ACC112 (cell line): ENCODE measurements around the gene LRRC3.

Source experiments
- H2AFZ ChIP-seq: fragments of 200-600 bp; sonication (generic); one replicate; pipeline ENCODE4 v1.6.0; 2017; ENCODE audit warnings: antibody characterized with exemption, low read length; ENCODE audit not compliant: unreplicated experiment
- H3K27ac ChIP-seq: fragments of 200-600 bp; sonication (generic); 2 replicates; pipeline ENCODE4 v1.5.1; 2014; ENCODE audit warnings: low read depth, mild to moderate bottlenecking, antibody characterized with exemption, low read length, moderate library complexity
- H3K27me3 ChIP-seq: fragments of 200-600 bp; sonication (generic); 2 replicates; pipeline ENCODE4 v1.6.1; 2014; ENCODE audit warnings: mild to moderate bottlenecking, antibody characterized with exemption, low read length, moderate library complexity, mixed read lengths; ENCODE audit not compliant: insufficient read depth
- H3K36me3 ChIP-seq: fragments of 200-600 bp; sonication (generic); 2 replicates; pipeline ENCODE4 v1.6.1; 2016; ENCODE audit warnings: mild to moderate bottlenecking, antibody characterized with exemption, low read length, moderate library complexity, mixed read lengths; ENCODE audit not compliant: insufficient read depth
- H3K4me1 ChIP-seq: fragments of 200-600 bp; sonication (generic); one replicate; pipeline ENCODE4 v1.6.1; 2016; ENCODE audit warnings: low read length, mixed read lengths; ENCODE audit not compliant: insufficient read depth, unreplicated experiment, control insufficient read depth
- H3K4me3 ChIP-seq: fragments of 200-600 bp; sonication (generic); 2 replicates; pipeline ENCODE4 v1.5.1; 2014; ENCODE audit warnings: mild to moderate bottlenecking, low read depth, low read length
- H3K79me2 ChIP-seq: fragments of 200-600 bp; sonication (generic); one replicate; pipeline ENCODE4 v1.6.0; 2016; ENCODE audit warnings: low read length; ENCODE audit not compliant: control insufficient read depth, unreplicated experiment, insufficient read depth

Gene LRRC3

GRCh38 chr21:44483288-44484237 lies 28.3 kb downstream of the LRRC3 start:
- no peaks in the 10 kb centered on the region for H3K36me3 ChIP-seq
- peaks cover 7% of the 10 kb centered on the region; the same call in 1 of the 2 replicates for H3K27me3 ChIP-seq
- no peaks in the 10 kb centered on the region for H3K4me1 ChIP-seq
- no peaks in the 10 kb centered on the region for H3K79me2 ChIP-seq
- H2AFZ ChIP-seq: no peak overlapping the region
- H3K4me3 ChIP-seq: no peak overlapping the region
- no peak overlapping the region for H3K27ac ChIP-seq

DNA sequence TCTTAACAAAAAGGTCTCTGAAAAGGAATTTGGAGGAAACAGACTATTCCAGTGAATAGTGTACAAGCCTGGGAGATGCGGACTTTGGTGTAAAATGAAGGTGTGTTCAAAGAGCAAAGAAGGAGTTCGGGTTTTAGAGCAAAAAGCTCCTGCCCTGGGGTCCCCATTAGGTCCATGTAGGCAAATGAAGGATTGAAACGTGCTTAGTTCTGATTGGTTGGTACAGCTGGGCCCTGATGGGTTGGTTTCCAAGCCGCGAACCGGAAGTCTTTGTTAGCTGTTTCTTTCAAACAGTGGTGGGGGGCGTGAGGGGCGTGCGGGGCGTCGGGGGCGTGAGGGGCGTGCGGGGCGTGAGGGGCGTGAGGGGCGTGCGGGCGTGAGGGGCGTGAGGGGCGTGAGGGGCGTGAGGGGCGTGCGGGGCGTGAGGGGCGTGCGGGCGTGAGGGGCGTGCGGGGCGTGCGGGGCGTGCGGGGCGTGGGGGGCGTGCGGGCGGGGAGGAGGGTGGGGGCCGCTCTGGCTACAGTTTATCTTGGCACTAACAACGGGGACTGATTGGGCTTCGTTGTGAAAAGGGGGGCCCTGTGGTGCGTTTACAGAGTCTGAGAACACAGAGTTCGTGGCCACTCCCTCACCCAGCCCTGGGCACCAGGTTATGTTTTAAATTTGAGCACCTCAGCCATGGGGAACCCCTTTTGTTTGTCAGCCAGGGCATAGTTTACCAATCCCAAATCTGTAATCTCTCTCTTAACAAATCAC lies 29.4 kb downstream of the LRRC3 start:
- Histone ChIP-seq H3K79me2 (no peaks in the 10 kb centered on the region), H3K27ac (no peak overlapping the region), H3K36me3 (no peaks in the 10 kb centered on the region), H3K27me3 (peaks cover 7% of the 10 kb centered on the region; the same call in 1 of the 2 replicates), H3K4me3 (no peak overlapping the region), H2AFZ (no peak overlapping the region), H3K4me1 (no peaks in the 10 kb centered on the region)

DNA sequence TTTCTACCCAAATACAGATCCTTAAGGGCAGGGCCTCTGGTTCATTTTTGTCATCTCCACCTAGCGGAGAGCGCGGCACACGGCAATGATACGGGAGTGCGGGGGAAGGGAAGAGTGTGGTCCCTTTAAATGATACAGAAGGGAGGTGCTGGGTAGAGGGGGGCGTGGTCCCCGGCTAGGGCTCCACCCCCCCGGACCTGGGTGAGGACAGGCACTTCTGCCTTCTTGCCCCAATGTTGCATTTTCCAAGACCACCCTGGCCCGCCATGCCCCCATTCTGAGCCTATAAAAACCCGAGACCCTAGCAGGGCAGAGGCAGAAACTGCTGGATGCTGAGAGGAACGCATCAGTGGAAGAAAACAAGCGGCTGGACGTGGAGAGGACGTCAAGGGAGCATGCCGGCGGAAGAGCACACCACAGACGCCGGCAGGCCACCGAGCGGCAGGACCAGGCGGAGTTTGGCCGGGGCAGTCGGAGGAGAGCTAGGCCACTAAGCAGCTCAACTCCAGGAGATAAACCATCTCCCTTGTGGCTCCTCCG lies 30.0 kb downstream of the LRRC3 start:
- Histone ChIP-seq H3K27ac (no peak overlapping the region), H3K79me2 (no peaks in the 10 kb centered on the region), H3K4me1 (no peaks in the 10 kb centered on the region), H3K27me3 (peaks cover 7% of the 10 kb centered on the region; the same call in 1 of the 2 replicates), H3K4me3 (peak overlapping the region; percentile 68), H3K36me3 (no peaks in the 10 kb centered on the region), H2AFZ (no peak overlapping the region)

DNA sequence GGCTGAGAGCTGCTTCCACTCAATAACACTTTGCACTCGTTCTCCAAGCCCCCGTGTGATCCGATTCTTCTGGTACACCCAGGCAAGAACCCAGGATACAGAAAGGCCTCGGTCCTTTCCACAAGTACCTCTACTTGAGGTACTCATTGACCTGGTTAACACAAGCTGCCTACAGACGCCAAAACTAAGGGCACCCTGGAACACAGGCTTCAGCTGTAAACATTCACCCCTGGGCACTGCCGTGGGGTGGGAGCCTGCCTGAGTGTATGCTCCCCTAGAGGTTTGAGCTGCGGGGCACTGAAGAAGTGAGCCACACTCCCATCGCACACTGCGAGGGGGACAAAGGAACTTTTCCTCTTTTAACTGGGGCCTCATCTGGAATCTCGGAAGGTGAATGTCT lies 30.5 kb downstream of the LRRC3 start:
- Histone ChIP-seq H2AFZ (no peak overlapping the region), H3K4me1 (no peaks in the 10 kb centered on the region), H3K27me3 (peaks cover 7% of the 10 kb centered on the region; the same call in 1 of the 2 replicates), H3K36me3 (no peaks in the 10 kb centered on the region), H3K79me2 (no peaks in the 10 kb centered on the region), H3K27ac (no peak overlapping the region), H3K4me3 (peak overlapping the region; percentile 68)

DNA sequence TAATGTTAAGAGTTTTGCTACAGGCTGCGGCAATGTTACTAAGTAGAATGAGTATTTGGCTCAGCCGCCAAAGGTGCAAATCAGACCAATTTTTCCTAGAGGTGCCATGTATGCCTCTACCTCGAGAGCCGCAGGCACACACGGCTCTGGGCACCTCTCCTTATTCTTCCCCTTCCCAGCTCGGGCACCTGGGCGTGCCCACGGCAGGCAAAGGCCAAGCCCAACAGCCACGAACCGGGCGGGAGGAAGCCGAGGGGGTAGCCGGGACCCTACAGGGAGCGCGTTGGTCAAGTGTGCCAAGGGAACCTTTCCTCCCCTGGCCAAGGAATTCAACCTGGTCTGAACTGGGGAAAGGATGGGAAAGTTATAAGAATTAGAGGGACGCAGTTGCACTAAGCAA lies 31.0 kb downstream of the LRRC3 start:
- H3K27me3 ChIP-seq: peaks cover 7% of the 10 kb centered on the region; the same call in 1 of the 2 replicates
- H3K79me2 ChIP-seq: no peaks in the 10 kb centered on the region
- H2AFZ ChIP-seq: no peak overlapping the region
- H3K4me1 ChIP-seq: no peaks in the 10 kb centered on the region
- H3K4me3 ChIP-seq: no peak overlapping the region
- H3K27ac ChIP-seq: no peak overlapping the region
- H3K36me3 ChIP-seq: no peaks in the 10 kb centered on the region

DNA sequence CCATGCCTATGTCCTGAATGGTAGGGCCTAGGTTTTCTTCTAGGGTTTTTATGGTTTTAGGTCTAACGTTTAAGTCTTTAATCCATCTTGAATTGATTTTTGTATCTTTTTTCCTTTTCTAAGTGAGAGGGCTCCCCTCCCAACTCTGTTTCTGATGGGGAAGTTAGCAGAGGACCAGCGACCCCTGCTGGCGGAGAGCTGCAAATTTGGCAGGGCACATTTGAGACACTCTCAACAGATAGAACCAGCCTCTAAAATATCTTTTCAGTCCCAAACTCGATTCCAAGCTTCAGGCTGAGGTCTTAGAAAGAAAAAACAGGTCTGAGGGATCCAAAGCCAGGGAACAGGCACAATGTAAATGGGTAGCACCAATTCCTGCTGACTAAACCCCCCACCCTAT lies 32.5 kb downstream of the LRRC3 start:
- no peak overlapping the region for H2AFZ ChIP-seq
- no peak overlapping the region for H3K4me3 ChIP-seq

DNA sequence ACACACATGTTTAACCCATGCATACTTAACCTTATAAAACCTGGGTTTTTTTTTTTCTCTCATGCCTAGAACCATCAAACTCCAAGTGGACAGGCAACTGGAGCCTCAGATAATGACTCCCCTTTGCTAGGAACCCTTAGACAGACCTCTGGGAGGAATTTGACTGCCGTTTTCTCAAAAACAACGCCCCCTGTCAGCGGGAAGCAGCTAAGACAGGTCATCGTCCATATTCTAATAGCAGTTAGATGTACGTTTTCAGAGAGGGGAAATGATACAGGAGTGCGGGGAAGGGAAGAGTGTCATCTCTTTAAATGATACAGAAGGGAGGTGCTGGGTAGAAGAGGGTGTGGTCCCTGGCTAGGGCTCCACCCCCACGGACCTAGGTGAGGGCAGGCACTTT lies 34.7 kb downstream of the LRRC3 start:
- Histone ChIP-seq H3K4me3 (no peak overlapping the region), H3K27me3 (peaks cover under 1% of the 10 kb centered on the region; the same call in 1 of the 2 replicates), H2AFZ (no peak overlapping the region), H3K79me2 (no peaks in the 10 kb centered on the region), H3K4me1 (no peaks in the 10 kb centered on the region), H3K36me3 (no peaks in the 10 kb centered on the region), H3K27ac (no peak overlapping the region)

More for the DNA sequence above, 32.5 kb downstream of the LRRC3 start:
- no peaks in the 10 kb centered on the region for H3K4me1 ChIP-seq
- no peaks in the 10 kb centered on the region for H3K79me2 ChIP-seq
- H3K27ac ChIP-seq: no peak overlapping the region
- no peaks in the 10 kb centered on the region for H3K36me3 ChIP-seq
- peaks cover 7% of the 10 kb centered on the region; the same call in 1 of the 2 replicates for H3K27me3 ChIP-seq

- H3K27ac ChIP-seq: no peak overlapping the region
- H3K27me3 ChIP-seq: peaks cover 5% of the 10 kb centered on the region; the same call in 1 of the 2 replicates
Observed at GRCh38 chr21:44490405-44490804, 35.1 kb downstream of the LRRC3 start.

GRCh38 chr21:44490816-44491215 lies 35.5 kb downstream of the LRRC3 start:
- H3K27ac ChIP-seq: no peak overlapping the region
- no peaks in the 10 kb centered on the region for H3K36me3 ChIP-seq
- H3K4me1 ChIP-seq: no peaks in the 10 kb centered on the region
- no peak overlapping the region for H3K4me3 ChIP-seq
- no peak overlapping the region for H2AFZ ChIP-seq
- no peaks in the 10 kb centered on the region for H3K79me2 ChIP-seq
- H3K27me3 ChIP-seq: peaks cover 9% of the 10 kb centered on the region; the same call in 1 of the 2 replicates

More at GRCh38 chr21:44490405-44490804, 35.1 kb downstream of the LRRC3 start:
- Histone ChIP-seq H2AFZ (no peak overlapping the region), H3K79me2 (no peaks in the 10 kb centered on the region), H3K4me3 (no peak overlapping the region), H3K4me1 (no peaks in the 10 kb centered on the region), H3K36me3 (no peaks in the 10 kb centered on the region)

- Histone ChIP-seq H3K4me1 (no peaks in the 10 kb centered on the region), H3K27me3 (peaks cover 19% of the 10 kb centered on the region), H2AFZ (no peak overlapping the region), H3K79me2 (no peaks in the 10 kb centered on the region), H3K4me3 (no peak overlapping the region), H3K27ac (no peak overlapping the region), H3K36me3 (no peaks in the 10 kb centered on the region)
Observed at GRCh38 chr21:44492567-44493385, 37.5 kb downstream of the LRRC3 start.
